OCI-M2 (cell line): ENCODE data around the gene KCNN3.
"Not testable (repeated sequence)": the region's sequence is repeated elsewhere in the genome, so short reads cannot be mapped to it uniquely, and the experiment has no call there.

ENCODE experiments used
- DNase-seq: peaks from one replicate; lab custom pipeline; 2025; ENCODE audit not compliant: unreplicated experiment; lab: John Stamatoyannopoulos, UW

The KCNN3 gene

GRCh38 chr1:154870115-154870571 is at the start of gene KCNN3:
KCNN3 (minus strand) TSS chr1:154870281; CDS start chr1:154869964, 317 bp downstream.
- DNase-seq: no peak

- no peak for DNase-seq
Observed at GRCh38 chr1:154913273-154913672, 43.2 kb upstream of the KCNN3 start.

GRCh38 chr1:154912755-154913154 is 42.7 kb upstream of the KCNN3 start:
- no peak for DNase-seq

- DNase-seq: no peak
Observed at GRCh38 chr1:154911691-154912550, 41.8 kb upstream of the KCNN3 start.

GRCh38 chr1:154910851-154911250 is 40.8 kb upstream of the KCNN3 start:
- no peak for DNase-seq

GRCh38 chr1:154908937-154909336 is 38.9 kb upstream of the KCNN3 start:
- no peak for DNase-seq

- DNase-seq: not testable (repeated sequence)
Observed at GRCh38 chr1:154908129-154908528, 38.0 kb upstream of the KCNN3 start.

- no peak for DNase-seq
Observed at GRCh38 chr1:154906621-154907081, 36.6 kb upstream of the KCNN3 start.

GRCh38 chr1:154902938-154903566 is 33.0 kb upstream of the KCNN3 start:
- no peak for DNase-seq

- no peak for DNase-seq
Observed at GRCh38 chr1:154901591-154901990, 31.5 kb upstream of the KCNN3 start.

- DNase-seq: no peak
Observed at GRCh38 chr1:154899041-154899440, 29.0 kb upstream of the KCNN3 start.

- no peak for DNase-seq
Observed at GRCh38 chr1:154896771-154897286, 26.7 kb upstream of the KCNN3 start.

- DNase-seq: no peak
Observed at GRCh38 chr1:154895798-154896197, 25.7 kb upstream of the KCNN3 start.

- no peak for DNase-seq
Observed at GRCh38 chr1:154891452-154891851, 21.4 kb upstream of the KCNN3 start.

GRCh38 chr1:154888757-154889156 is 18.7 kb upstream of the KCNN3 start:
- no peak for DNase-seq

- DNase-seq: no peak
Observed at GRCh38 chr1:154886281-154887015, 16.4 kb upstream of the KCNN3 start.

GRCh38 chr1:154884869-154885701 is 15.0 kb upstream of the KCNN3 start:
- DNase-seq: no peak

- no peak for DNase-seq
Observed at GRCh38 chr1:154883919-154884868, 14.1 kb upstream of the KCNN3 start.

GRCh38 chr1:154881820-154882535 is 11.9 kb upstream of the KCNN3 start:
- no peak for DNase-seq
